HepG2 (cell line): Measurements from ENCODE around the gene RRAD. TPM values are rescaled to one million over a fixed set of nuclear protein-coding genes. Genes with fewer than 3 reads are reported as not detected.
A peak's percentile ranks its signal among the peaks of the same experiment; 100 is the strongest.

Experiments
- CBX2 ChIP-seq, 2 experiments: fragments of 200-600 bp in 1 of 2; sonication (generic); formaldehyde crosslinking in 1 of 2; IDR thresholded peaks; 2 replicates each; pipeline versions ENCODE4 v1.7.0 to v1.8.1; 2018 to 2022; ENCODE audit warnings: low read depth in 2 of 2, low read length in 1 of 2, mild to moderate bottlenecking in 1 of 2, missing genetic modification reagents in 1 of 2
- CEBPB ChIP-seq: IDR thresholded peaks from 2 replicates; pipeline ENCODE4 v1.6.1; 2011; ENCODE audit warnings: low read depth, low read length, improper control_type of control experiment, borderline replicate concordance
- DMAP1 ChIP-seq: IDR thresholded peaks from 2 replicates; pipeline ENCODE4 v1.6.1; 2016
- FOXC1 ChIP-seq: sonication (generic); formaldehyde crosslinking; IDR thresholded peaks from 2 replicates; pipeline ENCODE4 v1.8.0; 2022; ENCODE audit warnings: mild to moderate bottlenecking, missing genetic modification reagents, borderline replicate concordance
- GLI4 ChIP-seq: sonication (generic); formaldehyde crosslinking; IDR thresholded peaks from 2 replicates; pipeline ENCODE4 v1.5.1; 2020; ENCODE audit warnings: missing genetic modification reagents, mild to moderate bottlenecking, moderate library complexity, borderline replicate concordance
- MED8 ChIP-seq: sonication (generic); formaldehyde crosslinking; IDR thresholded peaks from 2 replicates; pipeline ENCODE4 v1.8.1; 2023; ENCODE audit warnings: mild to moderate bottlenecking, missing genetic modification reagents; ENCODE audit not compliant: insufficient replicate concordance
- NFYC ChIP-seq: IDR thresholded peaks from 2 replicates; pipeline ENCODE4 v1.6.1; 2016; ENCODE audit warnings: missing genetic modification reagents, missing compliant biosample characterization
- PAWR ChIP-seq: sonication (generic); formaldehyde crosslinking; IDR thresholded peaks from 2 replicates; pipeline ENCODE4 v1.4.0; 2020; ENCODE audit warnings: missing genetic modification reagents, mild to moderate bottlenecking, borderline replicate concordance
- SAFB2 ChIP-seq: sonication (generic); formaldehyde crosslinking; IDR thresholded peaks from 2 replicates; pipeline ENCODE4 v1.5.1; 2020; ENCODE audit warnings: missing genetic modification reagents, low read depth, mild to moderate bottlenecking, borderline replicate concordance
- SATB2 ChIP-seq: sonication (generic); formaldehyde crosslinking; IDR thresholded peaks from 2 replicates; pipeline ENCODE4 v1.5.0; 2020; ENCODE audit warnings: missing genetic modification reagents
- SMAD9 ChIP-seq: sonication (generic); formaldehyde crosslinking; IDR thresholded peaks from 2 replicates; pipeline ENCODE4 v1.5.1; 2020; ENCODE audit warnings: mild to moderate bottlenecking, missing genetic modification reagents
- SMC3 ChIP-seq: IDR thresholded peaks from 2 replicates; pipeline ENCODE4 v1.6.1; 2011; ENCODE audit warnings: low read length, improper control_type of control experiment
- THAP7 ChIP-seq: sonication (generic); formaldehyde crosslinking; IDR thresholded peaks from 2 replicates; pipeline ENCODE4 v1.8.1; 2023; ENCODE audit warnings: mild to moderate bottlenecking, missing genetic modification reagents
- ZBTB44 ChIP-seq: sonication (generic); formaldehyde crosslinking; IDR thresholded peaks from 2 replicates; pipeline ENCODE4 v1.4.0; 2020; ENCODE audit warnings: missing genetic modification reagents
- ZFP90 ChIP-seq: sonication (generic); formaldehyde crosslinking; IDR thresholded peaks from 2 replicates; pipeline ENCODE4 v1.8.0; 2022; ENCODE audit warnings: missing genetic modification reagents, mild to moderate bottlenecking, inconsistent platforms, borderline replicate concordance
- ZNF235 ChIP-seq: sonication (generic); formaldehyde crosslinking; IDR thresholded peaks from 2 replicates; pipeline ENCODE4 v1.8.1; 2023; ENCODE audit warnings: mild to moderate bottlenecking, missing genetic modification reagents, borderline replicate concordance
- ZNF24 ChIP-seq: fragments of 450-650 bp; IDR thresholded peaks from 2 replicates; pipeline ENCODE4 v1.6.1; 2017; ENCODE audit warnings: antibody characterized with exemption, mild to moderate bottlenecking
- ZNF264 ChIP-seq: sonication (generic); formaldehyde crosslinking; IDR thresholded peaks from 2 replicates; pipeline ENCODE4 v1.4.0; 2020; ENCODE audit warnings: missing genetic modification reagents
- ZNF30 ChIP-seq: sonication (generic); formaldehyde crosslinking; IDR thresholded peaks from 2 replicates; pipeline ENCODE4 v1.5.0; 2020; ENCODE audit warnings: mild to moderate bottlenecking, missing genetic modification reagents
- ZNF34 ChIP-seq: sonication (generic); formaldehyde crosslinking; IDR thresholded peaks from 2 replicates; pipeline ENCODE4 v1.4.0; 2020; ENCODE audit warnings: mild to moderate bottlenecking, missing genetic modification reagents, borderline replicate concordance
- ZNF605 ChIP-seq: sonication (generic); formaldehyde crosslinking; IDR thresholded peaks from 2 replicates; pipeline ENCODE4 v1.8.0; 2022; ENCODE audit warnings: mild to moderate bottlenecking, missing genetic modification reagents
- polyA plus RNA-seq, 8 experiments: library from polyadenylated mRNA; depleted of rRNA in 3 of 8; stranded (reverse) in 7 of 8; unstranded in 1 of 8; fragments of >200 nt; fragmentation: Illumina TruSeq in 4 of 8; extraction: Trizol in 4 of 8; gene quantifications; 2 replicates each; pipeline versions ENCODE4 v1.2.1 to v1.2.3, GENCODE V29; 2011 to 2016; ENCODE audit warnings: low read depth in 4 of 8, missing spikeins in 1 of 8, mixed read lengths in 1 of 8; ENCODE audit not compliant: insufficient read depth in 1 of 8
- total RNA-seq, 5 experiments: library from RNA; depleted of rRNA; stranded (reverse); fragments of >200 nt; fragmentation: Illumina TruSeq; extraction: Trizol; gene quantifications; 2 replicates each; pipeline ENCODE4 v1.2.3, GENCODE V29; 2016; ENCODE audit warnings: low read depth in 1 of 5
- TF ChIP-seq, protein P1 (sequence below): IDR thresholded peaks from 2 replicates; pipeline ENCODE4 v1.6.1; 2016; ENCODE audit warnings: missing compliant biosample characterization, missing genetic modification reagents, borderline replicate concordance
- TF ChIP-seq, protein P2 (sequence below): conservative IDR thresholded peaks from 2 replicates; pipeline ENCODE4 v1.6.1; 2018; ENCODE audit warnings: missing genetic modification reagents
- TF ChIP-seq, protein P3 (sequence below): sonication (generic); formaldehyde crosslinking; IDR thresholded peaks from 2 replicates; pipeline ENCODE4 v1.5.0; 2020; ENCODE audit warnings: missing genetic modification reagents

Gene RRAD
- total and polyA plus RNA-seq, 2 of the 13 experiments (the other 11 are each of a cell fraction or from before 2014, with no cell fraction given) = 0.80 to 1.1 TPM

GRCh38 chr16:66934138-66934838 lies 9.0 kb upstream of the RRAD start, which contains the start of gene CIAO2B (continued):
- TF ChIP-seq ZNF34 (CRISPR knock-in tag) (no peak; the same call in 1 of the 2 replicates), GLI4 (CRISPR knock-in tag) (peak; percentile 74; the same call in 1 of the 2 replicates), ZNF24 (no peak), SAFB2 (CRISPR knock-in tag) (peak; percentile 81; the same call in 1 of the 2 replicates), CBX2 (IDR thresholded peaks at IDR 0.05; ENCODE audit: low read depth, low read length) (no peak), CBX2 (CRISPR knock-in tag; IDR thresholded peaks at IDR 0.05; ENCODE audit: low read depth) (no peak), PAWR (CRISPR knock-in tag) (no peak), SMC3 (no peak), ZFP90 (CRISPR knock-in tag) (peak; percentile 97), ZNF30 (peak; percentile 69; the same call in 1 of the 2 replicates), FOXC1 (CRISPR knock-in tag) (peak; percentile 85; the same call in 1 of the 2 replicates), THAP7 (CRISPR knock-in tag) (peak; percentile 93), SMAD9 (no peak), ZNF235 (peak; percentile 92; the same call in 1 of the 2 replicates), MED8 (CRISPR knock-in tag) (peak; percentile 93), SATB2 (peak; percentile 97), CEBPB (no peak), ZNF605 (CRISPR knock-in tag) (peak; percentile 99), NFYC (CRISPR knock-in tag) (no peak; the same call in 1 of the 2 replicates), ZNF264 (peak; percentile 95), DMAP1 (peak; percentile 90; the same call in 1 of the 2 replicates), ZBTB44 (CRISPR knock-in tag) (0 out of 2 replicates have a peak, but pooled peaks have one; percentile 57)
- TF ChIP-seq, protein P1, sequence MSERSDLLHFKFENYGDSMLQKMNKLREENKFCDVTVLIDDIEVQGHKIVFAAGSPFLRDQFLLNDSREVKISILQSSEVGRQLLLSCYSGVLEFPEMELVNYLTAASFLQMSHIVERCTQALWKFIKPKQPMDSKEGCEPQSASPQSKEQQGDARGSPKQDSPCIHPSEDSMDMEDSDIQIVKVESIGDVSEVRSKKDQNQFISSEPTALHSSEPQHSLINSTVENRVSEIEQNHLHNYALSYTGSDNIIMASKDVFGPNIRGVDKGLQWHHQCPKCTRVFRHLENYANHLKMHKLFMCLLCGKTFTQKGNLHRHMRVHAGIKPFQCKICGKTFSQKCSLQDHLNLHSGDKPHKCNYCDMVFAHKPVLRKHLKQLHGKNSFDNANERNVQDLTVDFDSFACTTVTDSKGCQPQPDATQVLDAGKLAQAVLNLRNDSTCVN (CRISPR knock-in tag) = peak; percentile 52
- TF ChIP-seq, protein P2, sequence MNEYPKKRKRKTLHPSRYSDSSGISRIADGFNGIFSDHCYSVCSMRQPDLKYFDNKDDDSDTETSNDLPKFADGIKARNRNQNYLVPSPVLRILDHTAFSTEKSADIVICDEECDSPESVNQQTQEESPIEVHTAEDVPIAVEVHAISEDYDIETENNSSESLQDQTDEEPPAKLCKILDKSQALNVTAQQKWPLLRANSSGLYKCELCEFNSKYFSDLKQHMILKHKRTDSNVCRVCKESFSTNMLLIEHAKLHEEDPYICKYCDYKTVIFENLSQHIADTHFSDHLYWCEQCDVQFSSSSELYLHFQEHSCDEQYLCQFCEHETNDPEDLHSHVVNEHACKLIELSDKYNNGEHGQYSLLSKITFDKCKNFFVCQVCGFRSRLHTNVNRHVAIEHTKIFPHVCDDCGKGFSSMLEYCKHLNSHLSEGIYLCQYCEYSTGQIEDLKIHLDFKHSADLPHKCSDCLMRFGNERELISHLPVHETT (CRISPR knock-in tag) = peak; percentile 84; the same call in 1 of the 2 replicates
- TF ChIP-seq, protein P3, sequence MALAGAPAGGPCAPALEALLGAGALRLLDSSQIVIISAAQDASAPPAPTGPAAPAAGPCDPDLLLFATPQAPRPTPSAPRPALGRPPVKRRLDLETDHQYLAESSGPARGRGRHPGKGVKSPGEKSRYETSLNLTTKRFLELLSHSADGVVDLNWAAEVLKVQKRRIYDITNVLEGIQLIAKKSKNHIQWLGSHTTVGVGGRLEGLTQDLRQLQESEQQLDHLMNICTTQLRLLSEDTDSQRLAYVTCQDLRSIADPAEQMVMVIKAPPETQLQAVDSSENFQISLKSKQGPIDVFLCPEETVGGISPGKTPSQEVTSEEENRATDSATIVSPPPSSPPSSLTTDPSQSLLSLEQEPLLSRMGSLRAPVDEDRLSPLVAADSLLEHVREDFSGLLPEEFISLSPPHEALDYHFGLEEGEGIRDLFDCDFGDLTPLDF = peak; percentile 48; the same call in 1 of the 2 replicates
